Measurements from ENCODE around the gene CRACDL. TPM values are rescaled to one million over a fixed set of nuclear protein-coding genes. Genes with fewer than 3 reads are reported as not detected.

The CRACDL gene
- total RNA-seq, 3 donors from 2014 or later = 8.0 to 18.1 (median 17.8) TPM

DNA sequence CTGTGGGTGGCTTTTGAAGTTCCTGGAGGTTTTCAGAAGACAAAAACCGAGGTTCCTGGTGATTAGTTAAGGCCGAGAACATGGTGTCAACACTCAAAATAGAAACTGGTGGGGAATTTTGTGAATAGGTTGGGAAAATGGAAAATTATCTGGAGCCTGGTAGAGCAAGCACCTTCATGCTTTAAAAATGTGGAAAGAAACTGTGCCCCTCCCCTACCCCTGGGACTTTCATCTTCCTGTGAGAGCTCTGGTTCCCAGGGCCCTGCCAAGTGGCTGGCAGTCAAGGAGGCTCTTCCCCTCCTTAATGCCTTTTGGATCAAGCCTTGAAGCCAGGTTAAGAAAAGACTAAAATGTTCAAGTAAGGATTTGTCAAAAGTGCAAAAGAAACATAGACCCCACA lies 1.9 kb upstream of the CRACDL start:
- Histone ChIP-seq H3K4me3 (no peak overlapping the region), H3K36me3 (ENCODE audit: low read depth) (no peaks in the 10 kb centered on the region), H3K9me3 (no peaks in the 10 kb centered on the region), H3K4me1 (ENCODE audit: low read depth) (peaks cover 16% of the 10 kb centered on the region)
- DNase-seq (no peak), ATAC-seq (no peak)
- TF ChIP-seq, protein P1, sequence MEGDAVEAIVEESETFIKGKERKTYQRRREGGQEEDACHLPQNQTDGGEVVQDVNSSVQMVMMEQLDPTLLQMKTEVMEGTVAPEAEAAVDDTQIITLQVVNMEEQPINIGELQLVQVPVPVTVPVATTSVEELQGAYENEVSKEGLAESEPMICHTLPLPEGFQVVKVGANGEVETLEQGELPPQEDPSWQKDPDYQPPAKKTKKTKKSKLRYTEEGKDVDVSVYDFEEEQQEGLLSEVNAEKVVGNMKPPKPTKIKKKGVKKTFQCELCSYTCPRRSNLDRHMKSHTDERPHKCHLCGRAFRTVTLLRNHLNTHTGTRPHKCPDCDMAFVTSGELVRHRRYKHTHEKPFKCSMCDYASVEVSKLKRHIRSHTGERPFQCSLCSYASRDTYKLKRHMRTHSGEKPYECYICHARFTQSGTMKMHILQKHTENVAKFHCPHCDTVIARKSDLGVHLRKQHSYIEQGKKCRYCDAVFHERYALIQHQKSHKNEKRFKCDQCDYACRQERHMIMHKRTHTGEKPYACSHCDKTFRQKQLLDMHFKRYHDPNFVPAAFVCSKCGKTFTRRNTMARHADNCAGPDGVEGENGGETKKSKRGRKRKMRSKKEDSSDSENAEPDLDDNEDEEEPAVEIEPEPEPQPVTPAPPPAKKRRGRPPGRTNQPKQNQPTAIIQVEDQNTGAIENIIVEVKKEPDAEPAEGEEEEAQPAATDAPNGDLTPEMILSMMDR (IDR thresholded peaks at IDR 0.05) = no peak
- intact Hi-C loops (cut with DNase I, micrococcal nuclease) = no loop called here

DNA sequence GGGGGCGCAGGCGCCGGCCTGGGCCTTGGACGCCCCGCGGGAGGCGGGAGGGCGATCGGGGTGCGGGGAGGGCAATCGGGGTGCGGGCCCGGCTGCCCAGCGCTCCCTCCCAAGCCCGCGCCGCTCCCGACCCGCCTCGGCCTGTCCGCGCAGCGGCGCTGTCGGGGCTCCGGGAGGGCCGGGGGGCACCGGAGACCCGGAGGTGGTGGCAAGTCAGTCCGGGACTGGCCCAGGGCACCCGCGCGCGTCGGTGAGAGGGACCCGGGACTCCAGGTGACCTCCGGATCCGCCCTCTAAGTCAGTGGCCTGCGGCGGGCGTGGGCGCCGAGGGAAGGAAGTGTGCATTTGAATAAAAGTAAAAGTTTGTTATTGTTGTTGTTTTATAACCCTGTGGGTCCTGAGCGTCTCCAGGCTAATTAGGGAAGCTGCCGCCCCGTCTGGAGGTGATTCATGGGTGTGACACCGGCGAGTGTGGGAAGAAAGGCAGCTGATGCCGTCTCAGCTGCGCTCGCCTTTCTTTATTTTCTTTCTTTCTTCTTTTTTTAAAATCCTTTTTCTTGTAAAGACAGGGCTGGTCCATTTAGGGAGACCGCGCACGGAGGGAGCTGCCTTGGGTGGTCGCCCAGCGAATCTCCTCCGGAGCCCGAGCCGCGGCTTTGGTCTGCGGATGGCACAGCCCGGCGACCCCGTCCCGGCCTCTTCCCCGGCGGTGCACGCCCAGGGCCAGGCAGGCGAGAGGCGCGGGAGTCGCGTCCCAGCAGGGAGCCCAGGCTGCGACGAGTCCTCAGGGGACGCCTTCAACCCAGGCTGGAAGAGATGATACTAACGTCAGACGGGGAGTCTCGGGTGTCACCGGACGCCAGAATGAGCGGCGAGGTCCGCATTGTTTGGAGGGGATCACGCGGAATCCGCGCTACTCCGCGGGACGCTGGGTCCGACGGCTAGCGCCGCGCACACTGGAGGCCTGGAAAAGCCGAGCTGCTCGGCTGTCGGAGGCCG lies 627 bp upstream of the CRACDL start:
- no peaks in the 10 kb centered on the region for H3K36me3 ChIP-seq (ENCODE audit: low read depth)
- intact Hi-C loops (cut with DNase I, micrococcal nuclease) = no loop called here
- H3K4me1 ChIP-seq (ENCODE audit: low read depth) = peaks cover 16% of the 10 kb centered on the region
- H3K9me3 ChIP-seq = no peaks in the 10 kb centered on the region
- TF ChIP-seq, protein P1 (IDR thresholded peaks at IDR 0.05) = no peak
- DNase-seq (peak in 2 of 3 donors; percentile 13 to 48), ATAC-seq (peak; percentile 64)
- no peak overlapping the region for H3K4me3 ChIP-seq

DNA sequence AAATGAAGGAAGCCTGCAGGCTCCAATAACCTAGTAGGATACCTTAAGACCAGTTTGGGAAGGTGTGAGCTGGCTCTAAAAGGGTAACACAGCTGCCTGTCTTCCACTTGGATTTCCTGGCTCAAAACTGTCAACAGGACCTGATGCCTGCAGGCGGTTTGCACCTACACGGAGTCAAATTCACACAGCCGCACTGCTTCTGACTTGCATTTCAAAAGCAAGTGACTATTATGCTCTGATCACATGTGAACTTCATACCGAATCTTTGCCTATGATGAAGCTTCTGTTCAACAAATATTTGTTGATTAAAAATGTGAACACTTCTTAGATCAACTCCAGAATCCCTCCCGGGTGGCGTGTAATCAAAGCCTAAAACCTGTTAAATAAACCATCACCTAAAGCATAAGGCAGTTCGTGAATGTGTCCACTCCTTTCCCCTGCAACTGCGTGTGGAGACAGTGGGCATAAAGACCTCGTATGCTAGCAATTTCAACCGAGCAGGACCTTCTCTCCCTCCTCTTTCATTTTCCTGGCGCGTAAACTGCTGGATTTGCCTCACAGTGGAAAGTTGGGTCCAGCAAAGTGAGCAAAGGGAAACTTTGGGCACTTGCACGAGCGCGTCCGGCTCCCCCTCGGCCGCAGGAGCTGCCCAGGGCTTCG lies 784 bp downstream of the CRACDL start:
- ATAC-seq (no peak), DNase-seq (no peak)
- no peak overlapping the region for H3K4me3 ChIP-seq

DNA sequence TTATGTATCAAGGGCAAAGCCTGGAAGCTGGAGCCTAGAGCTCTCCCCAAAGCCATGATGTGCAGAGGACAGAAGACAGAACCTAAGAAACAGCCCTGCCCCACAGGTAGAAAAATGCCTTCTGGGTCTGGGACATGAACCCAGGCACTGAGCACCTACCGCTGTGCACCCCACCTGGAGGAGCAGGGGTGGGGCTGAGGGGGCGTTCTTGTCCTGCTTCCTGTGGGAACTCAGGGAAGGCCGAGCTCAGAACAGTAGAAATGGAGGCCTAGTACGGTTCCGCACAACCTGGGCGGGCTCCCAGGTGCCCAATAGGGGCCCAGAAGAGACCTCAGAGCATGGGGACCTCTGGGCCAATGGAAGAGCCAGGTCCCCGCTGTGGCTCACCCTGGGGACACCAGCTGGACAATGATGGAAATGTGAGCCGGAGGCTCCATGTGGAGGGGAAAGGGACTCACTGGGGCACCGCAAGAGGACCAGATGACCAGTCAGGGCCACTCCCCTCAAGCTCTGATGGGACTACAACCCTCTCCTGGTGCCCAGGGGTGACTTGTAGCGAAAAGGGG lies 3.2 kb downstream of the CRACDL start:
- ATAC-seq (no peak), DNase-seq (no peak)
- H3K36me3 ChIP-seq (ENCODE audit: low read depth) = no peaks in the 10 kb centered on the region
- TF ChIP-seq, protein P1 (IDR thresholded peaks at IDR 0.05) = no peak
- no peak overlapping the region for H3K4me3 ChIP-seq
- H3K4me1 ChIP-seq (ENCODE audit: low read depth) = peaks cover 16% of the 10 kb centered on the region
- no peaks in the 10 kb centered on the region for H3K9me3 ChIP-seq
- intact Hi-C loops (cut with DNase I, micrococcal nuclease) = no loop called here

More for the DNA sequence above, 784 bp downstream of the CRACDL start:
- Histone ChIP-seq H3K9me3 (no peaks in the 10 kb centered on the region), H3K36me3 (ENCODE audit: low read depth) (no peaks in the 10 kb centered on the region), H3K4me1 (ENCODE audit: low read depth) (peaks cover 16% of the 10 kb centered on the region)
- intact Hi-C loops (cut with DNase I, micrococcal nuclease) = no loop called here
- TF ChIP-seq, protein P1 (IDR thresholded peaks at IDR 0.05) = no peak

DNA sequence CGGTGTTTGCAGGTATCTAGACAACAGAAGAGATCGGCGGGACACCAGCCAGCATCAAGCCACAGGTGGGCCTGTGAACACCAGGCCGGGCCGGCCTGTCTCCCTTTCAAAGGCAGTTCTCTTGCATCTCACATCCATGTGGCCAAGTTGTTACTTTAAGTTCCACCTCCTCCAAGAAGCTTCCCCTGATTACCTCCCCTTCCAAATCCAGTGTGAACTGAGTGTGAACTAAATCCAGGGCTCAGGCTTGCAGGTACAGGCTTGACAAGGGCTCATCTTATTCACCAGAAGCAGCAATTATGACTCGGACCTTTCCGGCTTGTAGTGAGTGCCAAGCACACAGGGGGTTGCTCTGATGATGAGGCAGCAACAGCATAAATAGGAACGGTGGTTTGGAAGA lies 3.9 kb downstream of the CRACDL start:
- DNase-seq (no peak), ATAC-seq (no peak)
- Histone ChIP-seq H3K4me1 (ENCODE audit: low read depth) (peaks cover 15% of the 10 kb centered on the region), H3K9me3 (no peaks in the 10 kb centered on the region), H3K4me3 (no peak overlapping the region), H3K36me3 (ENCODE audit: low read depth) (no peaks in the 10 kb centered on the region)
- intact Hi-C loops (cut with DNase I, micrococcal nuclease) = no loop called here
- TF ChIP-seq, protein P1 (IDR thresholded peaks at IDR 0.05) = no peak
